ENCODE data around the gene MEGF10.

DNA sequence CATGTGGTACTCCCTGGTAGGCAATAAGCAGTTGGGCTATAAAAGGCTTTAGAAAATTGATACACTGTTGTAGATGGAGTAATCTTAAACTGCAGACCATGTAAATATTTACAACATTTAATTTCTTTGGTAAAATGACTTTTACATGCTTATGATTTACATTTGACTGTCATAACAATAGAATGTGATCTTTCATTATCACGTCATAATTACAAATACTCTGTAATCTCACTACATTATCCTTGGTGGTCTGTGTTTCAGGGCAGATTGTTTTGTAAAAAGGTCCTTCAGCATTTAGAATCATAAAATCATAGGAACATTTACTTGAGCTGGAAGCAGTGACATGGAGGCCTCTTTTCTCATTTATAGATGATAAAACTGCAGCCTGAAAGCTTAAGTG lies 153.6 kb downstream of the MEGF10 start:
- TF ChIP-seq, protein P1, sequence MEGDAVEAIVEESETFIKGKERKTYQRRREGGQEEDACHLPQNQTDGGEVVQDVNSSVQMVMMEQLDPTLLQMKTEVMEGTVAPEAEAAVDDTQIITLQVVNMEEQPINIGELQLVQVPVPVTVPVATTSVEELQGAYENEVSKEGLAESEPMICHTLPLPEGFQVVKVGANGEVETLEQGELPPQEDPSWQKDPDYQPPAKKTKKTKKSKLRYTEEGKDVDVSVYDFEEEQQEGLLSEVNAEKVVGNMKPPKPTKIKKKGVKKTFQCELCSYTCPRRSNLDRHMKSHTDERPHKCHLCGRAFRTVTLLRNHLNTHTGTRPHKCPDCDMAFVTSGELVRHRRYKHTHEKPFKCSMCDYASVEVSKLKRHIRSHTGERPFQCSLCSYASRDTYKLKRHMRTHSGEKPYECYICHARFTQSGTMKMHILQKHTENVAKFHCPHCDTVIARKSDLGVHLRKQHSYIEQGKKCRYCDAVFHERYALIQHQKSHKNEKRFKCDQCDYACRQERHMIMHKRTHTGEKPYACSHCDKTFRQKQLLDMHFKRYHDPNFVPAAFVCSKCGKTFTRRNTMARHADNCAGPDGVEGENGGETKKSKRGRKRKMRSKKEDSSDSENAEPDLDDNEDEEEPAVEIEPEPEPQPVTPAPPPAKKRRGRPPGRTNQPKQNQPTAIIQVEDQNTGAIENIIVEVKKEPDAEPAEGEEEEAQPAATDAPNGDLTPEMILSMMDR (IDR thresholded peaks at IDR 0.05), result no peak
- no peak for TF ChIP-seq EZH2 (IDR thresholded peaks at IDR 0.05; ENCODE audit: borderline replicate concordance, insufficient read depth, low read depth, low read length, poor library complexity, severe bottlenecking)
